Measurements from ENCODE around the gene DAW1. TPM values are rescaled to one million over a fixed set of nuclear protein-coding genes. Genes with fewer than 3 reads are reported as not detected.

DAW1 gene
- total and polyA plus RNA-seq, 10 of the 15 experiments (the other 5 are each of a cell fraction or from before 2014, with no cell fraction given) = 0.04 TPM; not detected in 9

DNA sequence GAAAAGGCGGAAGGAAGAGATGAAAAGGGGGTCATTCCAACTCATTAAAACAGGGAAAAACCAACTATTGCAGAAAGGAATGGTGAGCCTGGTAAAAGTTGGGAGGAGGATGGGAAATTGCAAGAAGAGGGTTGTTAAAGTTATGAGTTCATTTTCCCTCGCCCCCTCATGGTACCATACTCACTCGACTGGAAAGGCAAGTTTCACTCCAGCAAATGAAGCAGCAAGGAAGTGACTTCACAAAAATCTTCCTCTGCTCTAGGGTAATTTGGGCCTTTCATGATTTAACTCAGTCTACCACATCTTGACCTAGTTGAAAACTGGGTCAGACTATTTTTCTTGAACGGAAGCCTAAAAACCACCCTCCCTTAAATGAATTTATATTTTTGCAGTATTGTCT is 22.8 kb upstream of the DAW1 start (continued):
- TF ChIP-seq, protein P1, sequence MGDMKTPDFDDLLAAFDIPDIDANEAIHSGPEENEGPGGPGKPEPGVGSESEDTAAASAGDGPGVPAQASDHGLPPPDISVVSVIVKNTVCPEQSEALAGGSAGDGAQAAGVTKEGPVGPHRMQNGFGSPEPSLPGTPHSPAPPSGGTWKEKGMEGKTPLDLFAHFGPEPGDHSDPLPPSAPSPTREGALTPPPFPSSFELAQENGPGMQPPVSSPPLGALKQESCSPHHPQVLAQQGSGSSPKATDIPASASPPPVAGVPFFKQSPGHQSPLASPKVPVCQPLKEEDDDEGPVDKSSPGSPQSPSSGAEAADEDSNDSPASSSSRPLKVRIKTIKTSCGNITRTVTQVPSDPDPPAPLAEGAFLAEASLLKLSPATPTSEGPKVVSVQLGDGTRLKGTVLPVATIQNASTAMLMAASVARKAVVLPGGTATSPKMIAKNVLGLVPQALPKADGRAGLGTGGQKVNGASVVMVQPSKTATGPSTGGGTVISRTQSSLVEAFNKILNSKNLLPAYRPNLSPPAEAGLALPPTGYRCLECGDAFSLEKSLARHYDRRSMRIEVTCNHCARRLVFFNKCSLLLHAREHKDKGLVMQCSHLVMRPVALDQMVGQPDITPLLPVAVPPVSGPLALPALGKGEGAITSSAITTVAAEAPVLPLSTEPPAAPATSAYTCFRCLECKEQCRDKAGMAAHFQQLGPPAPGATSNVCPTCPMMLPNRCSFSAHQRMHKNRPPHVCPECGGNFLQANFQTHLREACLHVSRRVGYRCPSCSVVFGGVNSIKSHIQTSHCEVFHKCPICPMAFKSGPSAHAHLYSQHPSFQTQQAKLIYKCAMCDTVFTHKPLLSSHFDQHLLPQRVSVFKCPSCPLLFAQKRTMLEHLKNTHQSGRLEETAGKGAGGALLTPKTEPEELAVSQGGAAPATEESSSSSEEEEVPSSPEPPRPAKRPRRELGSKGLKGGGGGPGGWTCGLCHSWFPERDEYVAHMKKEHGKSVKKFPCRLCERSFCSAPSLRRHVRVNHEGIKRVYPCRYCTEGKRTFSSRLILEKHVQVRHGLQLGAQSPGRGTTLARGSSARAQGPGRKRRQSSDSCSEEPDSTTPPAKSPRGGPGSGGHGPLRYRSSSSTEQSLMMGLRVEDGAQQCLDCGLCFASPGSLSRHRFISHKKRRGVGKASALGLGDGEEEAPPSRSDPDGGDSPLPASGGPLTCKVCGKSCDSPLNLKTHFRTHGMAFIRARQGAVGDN (IDR thresholded peaks at IDR 0.05) = peak; percentile 62
- TF ChIP-seq, protein P2, sequence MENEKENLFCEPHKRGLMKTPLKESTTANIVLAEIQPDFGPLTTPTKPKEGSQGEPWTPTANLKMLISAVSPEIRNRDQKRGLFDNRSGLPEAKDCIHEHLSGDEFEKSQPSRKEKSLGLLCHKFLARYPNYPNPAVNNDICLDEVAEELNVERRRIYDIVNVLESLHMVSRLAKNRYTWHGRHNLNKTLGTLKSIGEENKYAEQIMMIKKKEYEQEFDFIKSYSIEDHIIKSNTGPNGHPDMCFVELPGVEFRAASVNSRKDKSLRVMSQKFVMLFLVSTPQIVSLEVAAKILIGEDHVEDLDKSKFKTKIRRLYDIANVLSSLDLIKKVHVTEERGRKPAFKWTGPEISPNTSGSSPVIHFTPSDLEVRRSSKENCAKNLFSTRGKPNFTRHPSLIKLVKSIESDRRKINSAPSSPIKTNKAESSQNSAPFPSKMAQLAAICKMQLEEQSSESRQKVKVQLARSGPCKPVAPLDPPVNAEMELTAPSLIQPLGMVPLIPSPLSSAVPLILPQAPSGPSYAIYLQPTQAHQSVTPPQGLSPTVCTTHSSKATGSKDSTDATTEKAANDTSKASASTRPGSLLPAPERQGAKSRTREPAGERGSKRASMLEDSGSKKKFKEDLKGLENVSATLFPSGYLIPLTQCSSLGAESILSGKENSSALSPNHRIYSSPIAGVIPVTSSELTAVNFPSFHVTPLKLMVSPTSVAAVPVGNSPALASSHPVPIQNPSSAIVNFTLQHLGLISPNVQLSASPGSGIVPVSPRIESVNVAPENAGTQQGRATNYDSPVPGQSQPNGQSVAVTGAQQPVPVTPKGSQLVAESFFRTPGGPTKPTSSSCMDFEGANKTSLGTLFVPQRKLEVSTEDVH (IDR thresholded peaks at IDR 0.05; ENCODE audit: low read depth, partially characterized antibody) = no peak
- TF ChIP-seq ZNF384 (IDR thresholded peaks at IDR 0.05; ENCODE audit: borderline replicate concordance, low read depth, low read length) = no peak
- TF ChIP-seq FOS (IDR thresholded peaks at IDR 0.05; ENCODE audit: borderline replicate concordance, extremely low read depth, insufficient read length) = no peak
- TF ChIP-seq, protein P3, sequence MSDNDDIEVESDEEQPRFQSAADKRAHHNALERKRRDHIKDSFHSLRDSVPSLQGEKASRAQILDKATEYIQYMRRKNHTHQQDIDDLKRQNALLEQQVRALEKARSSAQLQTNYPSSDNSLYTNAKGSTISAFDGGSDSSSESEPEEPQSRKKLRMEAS (IDR thresholded peaks at IDR 0.05; ENCODE audit: low read depth, low read length) = no peak
- TF ChIP-seq, protein P4, sequence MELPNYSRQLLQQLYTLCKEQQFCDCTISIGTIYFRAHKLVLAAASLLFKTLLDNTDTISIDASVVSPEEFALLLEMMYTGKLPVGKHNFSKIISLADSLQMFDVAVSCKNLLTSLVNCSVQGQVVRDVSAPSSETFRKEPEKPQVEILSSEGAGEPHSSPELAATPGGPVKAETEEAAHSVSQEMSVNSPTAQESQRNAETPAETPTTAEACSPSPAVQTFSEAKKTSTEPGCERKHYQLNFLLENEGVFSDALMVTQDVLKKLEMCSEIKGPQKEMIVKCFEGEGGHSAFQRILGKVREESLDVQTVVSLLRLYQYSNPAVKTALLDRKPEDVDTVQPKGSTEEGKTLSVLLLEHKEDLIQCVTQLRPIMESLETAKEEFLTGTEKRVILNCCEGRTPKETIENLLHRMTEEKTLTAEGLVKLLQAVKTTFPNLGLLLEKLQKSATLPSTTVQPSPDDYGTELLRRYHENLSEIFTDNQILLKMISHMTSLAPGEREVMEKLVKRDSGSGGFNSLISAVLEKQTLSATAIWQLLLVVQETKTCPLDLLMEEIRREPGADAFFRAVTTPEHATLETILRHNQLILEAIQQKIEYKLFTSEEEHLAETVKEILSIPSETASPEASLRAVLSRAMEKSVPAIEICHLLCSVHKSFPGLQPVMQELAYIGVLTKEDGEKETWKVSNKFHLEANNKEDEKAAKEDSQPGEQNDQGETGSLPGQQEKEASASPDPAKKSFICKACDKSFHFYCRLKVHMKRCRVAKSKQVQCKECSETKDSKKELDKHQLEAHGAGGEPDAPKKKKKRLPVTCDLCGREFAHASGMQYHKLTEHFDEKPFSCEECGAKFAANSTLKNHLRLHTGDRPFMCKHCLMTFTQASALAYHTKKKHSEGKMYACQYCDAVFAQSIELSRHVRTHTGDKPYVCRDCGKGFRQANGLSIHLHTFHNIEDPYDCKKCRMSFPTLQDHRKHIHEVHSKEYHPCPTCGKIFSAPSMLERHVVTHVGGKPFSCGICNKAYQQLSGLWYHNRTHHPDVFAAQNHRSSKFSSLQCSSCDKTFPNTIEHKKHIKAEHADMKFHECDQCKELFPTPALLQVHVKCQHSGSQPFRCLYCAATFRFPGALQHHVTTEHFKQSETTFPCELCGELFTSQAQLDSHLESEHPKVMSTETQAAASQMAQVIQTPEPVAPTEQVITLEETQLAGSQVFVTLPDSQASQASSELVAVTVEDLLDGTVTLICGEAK (IDR thresholded peaks at IDR 0.05; ENCODE audit: borderline replicate concordance) = no peak
- peak; percentile 68; the same call in 1 of the 2 replicates for TF ChIP-seq ZBED1 (IDR thresholded peaks at IDR 0.05; ENCODE audit: borderline replicate concordance)
- TF ChIP-seq SMAD1 (IDR thresholded peaks at IDR 0.05; ENCODE audit: low read depth, partially characterized antibody) = no peak
- TF ChIP-seq ZNF217 (IDR thresholded peaks at IDR 0.05) = no peak
- no peak for TF ChIP-seq NFYB (IDR thresholded peaks at IDR 0.05; ENCODE audit: insufficient read depth, low read depth, low read length)
- TF ChIP-seq EZH2 (IDR thresholded peaks at IDR 0.05; ENCODE audit: borderline replicate concordance, control insufficient read depth, low read depth, low read length) = no peak
- TF ChIP-seq MYC (IDR thresholded peaks at IDR 0.05; ENCODE audit: insufficient read depth, insufficient read length, insufficient replicate concordance, low read length, severe bottlenecking) = no peak
- no peak for TF ChIP-seq ZNF24 (IDR thresholded peaks at IDR 0.05)
- no peak for TF ChIP-seq CHD4 (IDR thresholded peaks at IDR 0.05)
- no peak for TF ChIP-seq ZNF622 (IDR thresholded peaks at IDR 0.05)
- TF ChIP-seq SP1 (IDR thresholded peaks at IDR 0.05; ENCODE audit: low read depth, low read length) = no peak
- no peak for TF ChIP-seq POU2F2 (IDR thresholded peaks at IDR 0.05; ENCODE audit: borderline replicate concordance, low read depth, low read length)

All from GM12878 (cell line).